Activated naive CD8-positive, alpha-beta T cell treated with anti-CD3 and anti-CD28 coated beads, Interleukin-2, amount 50 U/mL, for 16 hours (primary cell): ENCODE results near the gene KIF21A.

Experiments
- DNase-seq: peaks from one replicate; pipeline ENCODE4 v3.0.0-alpha.2; 2020; ENCODE audit warnings: low read depth, low spot score

Gene KIF21A

DNA sequence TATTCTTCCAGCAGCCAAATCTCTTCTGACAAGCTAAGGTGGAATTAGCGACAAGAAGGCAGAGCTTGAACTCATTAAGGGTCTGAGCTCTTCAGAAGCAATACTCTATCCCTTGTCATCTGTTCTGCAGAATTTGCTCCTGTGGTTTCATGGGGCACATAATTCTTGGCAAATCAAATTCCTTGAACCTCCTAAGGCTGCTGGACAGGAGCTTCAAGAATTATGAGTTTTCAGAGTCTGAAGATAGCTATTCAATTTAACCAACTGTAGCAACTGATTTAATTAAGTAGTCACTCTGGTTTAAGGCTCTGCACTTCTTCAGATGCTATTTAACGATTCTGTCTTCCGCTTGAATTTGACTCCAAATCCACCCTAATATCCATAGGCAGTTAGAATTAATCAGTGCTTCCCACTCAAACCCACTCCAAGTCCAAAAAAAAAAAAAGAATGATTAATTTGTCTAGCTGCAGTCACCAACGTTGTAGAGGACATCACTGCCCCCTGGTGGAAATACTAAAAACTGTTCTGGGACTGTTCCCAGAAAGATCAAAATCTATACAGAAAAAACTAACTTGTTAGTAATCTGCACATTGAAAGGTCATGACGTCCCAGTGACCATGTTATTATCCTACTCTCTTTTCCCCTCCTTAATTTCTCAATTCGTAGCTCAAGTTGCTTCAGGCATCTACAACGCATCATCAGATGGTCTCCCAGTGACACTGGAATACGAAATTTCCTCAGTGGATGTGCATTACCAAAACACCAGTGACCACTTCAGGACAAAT is 169.9 kb downstream of the KIF21A start:
- DNase-seq: no peak

DNA sequence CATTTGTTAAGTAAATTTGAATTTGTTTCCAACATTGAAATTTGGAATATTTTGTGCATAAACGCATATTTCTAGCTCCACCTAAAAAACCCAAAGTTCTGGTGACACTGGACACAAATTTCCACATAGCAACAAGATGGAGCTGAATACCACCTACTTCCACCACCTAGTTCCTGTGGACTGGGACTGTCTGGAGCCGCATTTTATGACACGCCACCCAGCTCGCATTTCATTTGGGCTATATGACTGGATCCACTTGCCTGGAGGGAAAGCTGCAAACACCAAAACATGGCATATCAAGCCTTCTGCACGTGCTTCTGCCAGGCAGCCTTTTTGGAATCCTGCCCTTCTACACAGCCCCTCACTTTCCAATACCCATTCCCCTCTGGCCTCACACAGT is 173.4 kb downstream of the KIF21A start:
- DNase-seq: no peak

DNA sequence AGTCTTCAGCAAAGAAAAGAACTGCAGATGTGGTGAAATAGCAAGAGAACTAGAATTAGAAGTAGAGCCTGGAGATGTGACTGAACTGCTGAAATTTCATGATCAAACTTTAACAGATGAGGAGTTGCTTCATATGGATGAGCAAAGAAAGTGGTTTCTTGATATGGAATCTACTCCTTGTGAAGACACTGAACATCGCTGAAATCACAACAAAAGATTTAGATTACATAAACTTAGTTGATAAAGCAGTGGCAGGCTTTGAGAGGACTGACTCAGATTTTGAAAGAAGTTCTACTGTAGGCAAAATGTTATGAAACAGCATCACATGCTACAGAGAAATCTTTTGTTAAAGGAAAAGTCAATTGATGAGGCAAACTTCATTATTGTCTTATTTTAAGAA is 175.0 kb downstream of the KIF21A start:
- DNase-seq: no peak

GRCh38 chr12:39252628-39253027 is 190.3 kb downstream of the KIF21A start:
- DNase-seq: no peak
